Measurements from ENCODE around the gene RBM33.
"Not testable (repeated sequence)": the region's sequence is repeated elsewhere in the genome, so short reads cannot be mapped to it uniquely, and the experiment has no call there.

The RBM33 gene

DNA sequence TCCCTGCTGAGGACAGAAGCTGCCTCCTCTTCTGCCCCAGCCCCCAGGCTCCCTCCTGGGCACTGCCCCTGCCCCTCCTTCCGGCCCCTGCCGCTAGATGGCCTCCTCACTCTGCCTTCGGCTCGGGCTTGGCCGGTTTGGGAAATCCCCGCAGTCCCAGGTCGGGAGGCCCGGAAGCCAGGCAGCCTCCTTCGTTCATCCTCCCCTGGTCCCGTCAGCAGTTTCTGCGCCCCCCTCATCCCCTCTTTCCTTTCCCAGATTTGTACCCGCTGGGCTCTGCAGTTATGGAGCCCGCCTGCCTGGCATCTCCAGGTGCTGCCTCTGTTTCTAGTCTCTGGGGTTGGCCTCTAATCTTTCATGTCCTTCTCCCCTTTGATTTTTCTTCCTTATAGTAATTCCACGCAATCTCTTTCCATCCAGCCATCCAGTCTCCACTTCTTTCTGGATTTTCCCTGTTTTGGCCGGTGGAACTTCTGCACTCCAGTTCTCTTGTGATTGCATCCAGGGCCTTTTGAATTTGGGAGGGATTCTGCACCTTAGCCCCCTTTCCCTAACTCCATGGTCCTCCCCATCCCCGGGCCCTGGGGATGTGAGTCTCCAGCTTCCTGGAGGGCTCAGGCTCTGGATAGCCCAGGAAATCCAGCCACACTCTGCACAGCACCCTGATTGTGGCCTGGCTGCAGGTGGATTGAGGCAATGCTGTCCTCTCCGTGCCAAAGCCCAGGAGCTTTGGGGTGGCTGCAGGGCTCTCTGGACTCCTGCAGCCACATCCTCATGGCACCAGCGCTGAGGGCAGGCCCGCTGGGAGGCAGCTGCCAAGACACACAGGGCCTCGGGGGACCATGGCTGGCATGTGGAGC, 171.1 kb downstream of the RBM33 start:
- peak; percentile 84 for TF ChIP-seq CTCF (IDR thresholded peaks at IDR 0.05; ENCODE audit: control insufficient read depth, insufficient read depth, low read depth, low read length, missing control alignments)
- no peak for DNase-seq (ENCODE audit: low read depth)
- H3K4me3 ChIP-seq (ENCODE audit: control insufficient read depth, low read depth, low read length) = no peak overlapping the region

DNA sequence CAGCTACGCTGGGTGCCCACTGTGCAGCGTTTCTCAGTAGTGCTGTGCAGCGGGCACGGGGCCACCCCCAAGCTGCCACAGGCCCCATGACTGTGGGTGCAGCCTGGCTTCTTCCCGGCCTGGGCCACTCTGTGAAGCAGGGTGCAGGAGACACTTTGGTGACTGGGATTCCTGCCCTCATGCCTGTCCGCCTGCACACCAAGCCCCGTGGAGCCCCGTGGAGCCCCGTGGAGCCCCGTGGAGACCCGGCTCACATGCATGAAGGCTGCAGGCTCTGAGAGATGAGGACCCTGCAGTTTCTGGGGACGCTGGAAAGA, 171.7 kb downstream of the RBM33 start:
- TF ChIP-seq CTCF (IDR thresholded peaks at IDR 0.05; ENCODE audit: control insufficient read depth, insufficient read depth, low read depth, low read length, missing control alignments) = no peak
- no peak overlapping the region for H3K4me3 ChIP-seq (ENCODE audit: control insufficient read depth, low read depth, low read length)
- no peak for DNase-seq (ENCODE audit: low read depth)

GRCh38 chr7:155816996-155817395, 172.5 kb downstream of the RBM33 start:
- no peak for DNase-seq (ENCODE audit: low read depth)
- TF ChIP-seq CTCF (IDR thresholded peaks at IDR 0.05; ENCODE audit: control insufficient read depth, insufficient read depth, low read depth, low read length, missing control alignments) = no peak

DNA sequence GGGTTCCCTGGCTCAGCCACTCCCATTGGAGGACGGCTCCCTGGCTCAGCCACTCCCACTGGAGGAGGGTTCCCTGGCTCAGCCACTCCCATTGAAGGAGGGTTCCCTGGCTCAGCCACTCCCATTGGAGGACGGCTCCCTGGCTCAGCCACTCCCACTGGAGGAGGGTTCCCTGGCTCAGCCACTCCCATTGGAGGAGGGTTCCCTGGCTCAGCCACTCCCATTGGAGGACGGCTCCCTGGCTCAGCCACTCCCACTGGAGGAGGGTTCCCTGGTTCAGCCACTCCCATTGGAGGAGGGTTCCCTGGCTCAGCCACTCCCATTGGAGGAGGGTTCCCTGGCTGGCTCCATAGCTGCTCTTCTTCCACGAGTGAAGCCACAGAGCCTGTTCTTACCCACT, 173.1 kb downstream of the RBM33 start:
- not testable (repeated sequence) for H3K4me3 ChIP-seq (ENCODE audit: control insufficient read depth, low read depth, low read length); DNase-seq (ENCODE audit: low read depth)

More at GRCh38 chr7:155816996-155817395, 172.5 kb downstream of the RBM33 start:
- no peak overlapping the region for H3K4me3 ChIP-seq (ENCODE audit: control insufficient read depth, low read depth, low read length)

DNA sequence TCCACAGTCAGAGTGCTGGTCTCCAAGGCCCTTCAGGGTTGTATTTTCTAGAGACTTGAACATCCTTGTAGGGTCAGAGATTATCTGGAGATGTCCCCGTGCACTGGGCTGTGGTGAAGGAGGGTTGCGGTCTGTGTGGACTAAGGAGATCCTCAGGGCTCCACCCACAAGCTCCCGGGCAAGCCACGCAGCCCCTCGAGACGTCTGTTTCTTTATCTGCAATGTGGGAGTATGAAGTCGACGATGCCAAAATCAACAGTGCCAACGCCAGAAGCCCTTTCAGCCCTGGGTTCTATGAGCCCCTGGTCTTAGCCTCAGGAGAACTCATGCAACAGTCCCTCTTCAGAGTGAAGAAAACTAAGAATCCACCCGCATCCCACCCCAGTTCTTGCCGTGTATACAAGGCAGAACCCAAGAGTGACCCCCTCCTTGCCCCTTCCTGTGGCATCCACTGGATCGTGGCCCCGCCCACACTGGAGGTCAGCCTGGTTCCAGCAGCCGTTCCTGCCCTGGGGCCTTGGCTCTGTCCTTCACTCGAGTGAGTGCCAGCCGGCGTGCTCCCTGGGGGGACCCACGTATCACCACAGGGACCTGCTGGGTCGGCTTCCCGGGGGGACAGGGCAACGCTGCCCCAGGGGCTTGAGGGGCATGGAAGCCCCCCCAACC, 173.8 kb downstream of the RBM33 start:
- H3K4me3 ChIP-seq (ENCODE audit: control insufficient read depth, low read depth, low read length) = no peak overlapping the region
- no peak for TF ChIP-seq CTCF (IDR thresholded peaks at IDR 0.05; ENCODE audit: control insufficient read depth, insufficient read depth, low read depth, low read length, missing control alignments)
- no peak for DNase-seq (ENCODE audit: low read depth)

GRCh38 chr7:155818820-155819168, 174.3 kb downstream of the RBM33 start:
- no peak overlapping the region for H3K4me3 ChIP-seq (ENCODE audit: control insufficient read depth, low read depth, low read length)
- TF ChIP-seq CTCF (IDR thresholded peaks at IDR 0.05; ENCODE audit: control insufficient read depth, insufficient read depth, low read depth, low read length, missing control alignments) = no peak
- no peak for DNase-seq (ENCODE audit: low read depth)

DNA sequence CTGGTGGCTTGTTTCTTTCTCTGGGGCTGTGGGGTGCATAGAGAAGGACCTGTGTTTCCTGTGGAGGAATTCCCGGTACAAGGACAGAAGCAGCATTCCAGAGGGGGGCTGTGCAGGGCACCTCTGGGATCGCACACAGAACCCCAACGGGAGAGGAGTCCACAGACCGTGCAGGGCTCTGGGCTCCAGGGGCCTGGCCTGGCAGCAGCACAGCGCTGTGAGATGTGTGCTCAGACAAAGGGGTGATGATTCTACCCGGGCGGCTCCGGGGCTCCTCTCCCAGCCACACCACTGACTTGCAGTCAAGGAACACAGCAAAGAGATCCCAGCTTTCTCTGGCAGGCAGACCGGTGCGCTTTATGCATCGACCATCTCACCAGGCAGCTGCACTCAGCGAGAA, 174.7 kb downstream of the RBM33 start:
- TF ChIP-seq CTCF (IDR thresholded peaks at IDR 0.05; ENCODE audit: control insufficient read depth, insufficient read depth, low read depth, low read length, missing control alignments) = no peak
- no peak overlapping the region for H3K4me3 ChIP-seq (ENCODE audit: control insufficient read depth, low read depth, low read length)
- DNase-seq (ENCODE audit: low read depth) = no peak
